Gastroesophageal sphincter (tissue), 4 donors: ENCODE data around the gene ZKSCAN5. TPM values are rescaled to one million over a fixed set of nuclear protein-coding genes. Genes with fewer than 3 reads are reported as not detected.
A peak's percentile ranks its signal among the peaks of the same experiment; 100 is the strongest.

Experiments used
- ATAC-seq: fragments of 150-250 bp; one replicate; pipeline ENCODE4 v1.9.1; 2016; ENCODE audit warnings: mild to moderate bottlenecking, moderate library complexity
- H3K27ac ChIP-seq, 4 donors: fragments of 200-600 bp; sonication (generic) in 3 of 4; 1 replicate in 3 of 4; 2 replicates in 1 of 4; pipeline ENCODE4 v1.5.1; 2016 to 2019
- H3K27me3 ChIP-seq: fragments of 200-600 bp; sonication (generic); one replicate; pipeline ENCODE4 v1.5.1; 2019
- H3K36me3 ChIP-seq, 2 donors: fragments of 200-600 bp; sonication (generic); one replicate each; pipeline ENCODE4 v1.5.1; 2019; ENCODE audit warnings: control low read depth in 1 of 2
- H3K4me1 ChIP-seq, 3 donors: fragments of 200-600 bp; sonication (generic); 1 replicate in 2 of 3; 2 replicates in 1 of 3; pipeline ENCODE4 v1.5.1; 2016 to 2019; ENCODE audit warnings: control low read depth in 2 of 3
- H3K4me3 ChIP-seq, 2 donors: fragments of 200-600 bp; sonication (generic); one replicate each; pipeline ENCODE4 v1.5.1; 2019; ENCODE audit warnings: mild to moderate bottlenecking in 1 of 2, moderate library complexity in 1 of 2
- H3K9me3 ChIP-seq, 3 donors: fragments of 200-600 bp; sonication (generic); one replicate each; pipeline ENCODE4 v1.5.1; 2017 to 2019; ENCODE audit warnings: control low read depth in 2 of 3
- CTCF ChIP-seq, 4 experiments: fragments of 200-600 bp in 2 of 4; fragments of 450-650 bp in 2 of 4; sonication (generic) in 1 of 4; IDR thresholded peaks; one replicate each; pipeline ENCODE4 v1.5.1; 2017 to 2019; ENCODE audit warnings: antibody characterized with exemption in 4 of 4, mild to moderate bottlenecking in 2 of 4, moderate library complexity in 2 of 4
- EP300 ChIP-seq: sonication (generic); formaldehyde crosslinking; IDR thresholded peaks from one replicate; pipeline ENCODE4 v1.6.1; 2017; ENCODE audit warnings: antibody characterized with exemption, mild to moderate bottlenecking
- POLR2A ChIP-seq, 2 donors: fragments of 450-650 bp; IDR thresholded peaks; one replicate each; pipeline ENCODE4 v1.6.1; 2017; ENCODE audit warnings: antibody characterized with exemption in 2 of 2, mild to moderate bottlenecking in 2 of 2, moderate library complexity in 1 of 2
- POLR2AphosphoS5 ChIP-seq: sonication (generic); formaldehyde crosslinking; IDR thresholded peaks from one replicate; pipeline ENCODE4 v1.6.1; 2017; ENCODE audit warnings: antibody characterized with exemption
- WGBS, 2 donors: methylation state at CpG; one replicate each; pipeline ENCODE4 v1.1.5; 2018; ENCODE audit warnings: low coverage in 1 of 2; 5-methylcytosine and 5-hydroxymethylcytosine counted together
- total RNA-seq, 4 donors: library from RNA; depleted of rRNA; stranded (reverse); fragments of >200 nt; gene quantifications; one replicate each; pipeline ENCODE4 v1.1.0, GENCODE V29; 2016

The ZKSCAN5 gene
- total RNA-seq, 4 donors from 2014 or later: 7.5 to 12.5 (median 10.6) TPM

GRCh38 chr7:99468336-99468918, 36.0 kb upstream of the ZKSCAN5 start:
- no peak for ATAC-seq
- H3K4me1 ChIP-seq: peaks cover 1 to 39% (median 13%) of the 10 kb centered on the region in 3 donors
- H3K27ac ChIP-seq: no peak overlapping the region
- no peaks in the 10 kb centered on the region for H3K9me3 ChIP-seq
- TF ChIP-seq EP300: no peak
- TF ChIP-seq POLR2A (IDR thresholded peaks at IDR 0.05): no peak
- no peak for TF ChIP-seq POLR2AphosphoS5
- no peak for TF ChIP-seq CTCF (IDR thresholded peaks at IDR 0.05)
- H3K4me3 ChIP-seq: no peak overlapping the region
- peaks cover 4% of the 10 kb centered on the region for H3K27me3 ChIP-seq
- H3K36me3 ChIP-seq: peaks cover 0 to 8% of the 10 kb centered on the region in 2 donors
- WGBS, 2 donors: 87 to 93% methylated on average over 2 to 6 of the region's 29 CpGs

DNA sequence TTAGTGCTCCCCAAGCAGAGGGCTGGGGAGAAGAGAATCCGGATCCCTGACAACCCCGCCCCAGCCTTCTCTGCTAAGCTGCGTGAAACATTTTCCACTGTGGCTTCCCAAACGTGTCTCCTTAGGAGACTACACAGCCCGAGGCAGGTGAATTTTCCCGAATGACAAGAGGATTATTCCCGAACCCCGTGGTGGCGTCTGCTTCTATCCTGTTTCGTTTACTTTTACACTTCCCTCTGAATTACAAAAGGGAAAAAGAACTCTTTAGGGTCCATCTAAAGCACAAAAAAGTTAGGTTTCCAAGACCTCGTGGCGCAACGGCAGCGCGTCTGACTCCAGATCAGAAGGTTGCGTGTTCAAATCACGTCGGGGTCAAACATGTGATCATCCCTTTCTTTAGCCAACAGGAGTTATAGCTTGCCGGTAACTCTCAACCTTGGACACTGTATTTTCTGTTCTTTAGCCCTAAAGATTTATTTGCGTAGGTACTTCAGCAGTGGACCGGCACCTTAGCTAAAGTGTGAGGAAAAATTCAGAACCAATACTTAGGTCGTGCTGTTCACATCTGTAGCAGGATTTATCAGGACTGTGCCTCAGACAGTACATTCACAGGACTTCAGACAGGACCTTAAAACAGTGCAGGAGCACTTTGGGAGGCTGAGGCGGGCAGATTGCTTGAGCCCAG, 34.9 kb upstream of the ZKSCAN5 start:
- H3K4me3 ChIP-seq: peak overlapping the region in 1 of 2 donors; percentile 20
- TF ChIP-seq POLR2AphosphoS5 (no peak), POLR2A (IDR thresholded peaks at IDR 0.05) (no peak), CTCF (IDR thresholded peaks at IDR 0.05) (no peak), EP300 (no peak)
- WGBS, 2 donors: 29 to 31% methylated on average over 18 to 19 of the region's 23 CpGs
- peaks cover 4% of the 10 kb centered on the region for H3K27me3 ChIP-seq
- H3K4me1 ChIP-seq: peaks cover 2 to 39% (median 13%) of the 10 kb centered on the region in 3 donors
- H3K27ac ChIP-seq: peak overlapping the region in 3 of 4 donors; percentile 0 to 38 (median 30)
- H3K36me3 ChIP-seq: no peaks in the 10 kb centered on the region
- no peaks in the 10 kb centered on the region for H3K9me3 ChIP-seq
- ATAC-seq: no peak

DNA sequence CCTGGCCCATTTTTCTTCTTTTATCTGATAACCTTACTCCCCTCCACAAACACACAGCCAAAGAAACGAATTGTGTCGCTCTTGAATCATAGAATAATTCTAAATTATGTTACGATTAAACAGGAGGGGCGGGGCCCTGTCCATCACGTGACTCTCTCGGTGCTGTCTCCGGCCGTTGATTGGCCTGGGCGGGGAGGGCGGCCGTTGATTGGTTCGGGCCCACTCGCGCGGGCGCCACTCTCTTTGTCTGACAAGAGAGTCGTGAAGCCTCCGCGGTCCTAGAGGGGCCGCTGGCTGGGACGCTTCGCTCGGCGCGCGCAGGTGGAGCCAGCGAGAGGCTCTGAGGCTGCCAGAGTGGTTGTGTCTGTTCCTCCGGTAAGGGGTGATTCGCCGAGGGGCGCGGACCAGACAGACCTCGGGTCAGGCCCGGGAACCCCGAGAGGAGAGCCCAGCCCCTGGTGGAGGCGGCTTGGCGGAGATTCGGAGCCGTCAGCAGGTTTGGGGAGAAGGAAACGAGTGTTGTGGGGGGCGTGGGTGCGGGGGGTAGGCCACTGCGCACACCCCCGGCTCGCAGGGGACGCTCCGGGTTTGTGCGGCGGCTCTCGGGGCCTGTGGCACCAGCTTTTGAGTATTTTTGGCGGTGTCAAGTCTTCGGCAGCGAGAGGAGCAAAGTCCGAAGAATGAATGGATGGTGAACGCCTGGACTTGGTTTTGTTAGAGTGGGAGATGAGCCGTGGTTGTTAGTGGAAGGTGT, 31.7 kb upstream of the ZKSCAN5 start, which contains the start of gene ZNF789:
ZNF789 (plus strand) TSS at position 330 of the 754 bp plus-strand sequence. CDS start 3,567 bp downstream, outside the sequence.
- TF ChIP-seq CTCF (IDR thresholded peaks at IDR 0.05): peak in 1 of 4 experiments; percentile 11
- TF ChIP-seq EP300: no peak
- no peak for TF ChIP-seq POLR2AphosphoS5
- TF ChIP-seq POLR2A (IDR thresholded peaks at IDR 0.05): peak; percentile 19 to 21
- WGBS, 2 donors: 1% methylated on average over 10 to 24 of the region's 56 CpGs
- Histone ChIP-seq H3K27me3 (peaks cover 4% of the 10 kb centered on the region), H3K36me3 (no peaks in the 10 kb centered on the region), H3K4me1 (peaks cover 2 to 31% (median 4%) of the 10 kb centered on the region in 3 donors), H3K27ac (peak within 1 kb of the TSS; percentile 86 to 90 (median 90)), H3K4me3 (peak within 1 kb of the TSS; percentile 72 to 85), H3K9me3 (no peaks in the 10 kb centered on the region)
- peak; percentile 100 for ATAC-seq

GRCh38 chr7:99473315-99473596, 31.2 kb upstream of the ZKSCAN5 start:
- TF ChIP-seq POLR2AphosphoS5: no peak
- TF ChIP-seq CTCF (IDR thresholded peaks at IDR 0.05): no peak
- TF ChIP-seq POLR2A (IDR thresholded peaks at IDR 0.05): no peak
- no peak for TF ChIP-seq EP300
- no peak for ATAC-seq
- Histone ChIP-seq H3K4me1 (peaks cover 2 to 32% (median 4%) of the 10 kb centered on the region in 3 donors), H3K36me3 (no peaks in the 10 kb centered on the region), H3K9me3 (no peaks in the 10 kb centered on the region), H3K4me3 (peak overlapping the region; percentile 72 to 85), H3K27me3 (peaks cover 4% of the 10 kb centered on the region), H3K27ac (peak overlapping the region in 3 of 4 donors; percentile 81 to 90 (median 89))
- WGBS, 2 donors: 0 to 4% methylated on average over 6 to 7 of the region's 7 CpGs
